UCSD-AML1 (cell line): Measurements from ENCODE around the gene EMC8.

Experiments used
- DNase-seq: peaks from one replicate; lab custom pipeline; 2025; ENCODE audit not compliant: unreplicated experiment; lab: John Stamatoyannopoulos, UW

EMC8 gene

DNA sequence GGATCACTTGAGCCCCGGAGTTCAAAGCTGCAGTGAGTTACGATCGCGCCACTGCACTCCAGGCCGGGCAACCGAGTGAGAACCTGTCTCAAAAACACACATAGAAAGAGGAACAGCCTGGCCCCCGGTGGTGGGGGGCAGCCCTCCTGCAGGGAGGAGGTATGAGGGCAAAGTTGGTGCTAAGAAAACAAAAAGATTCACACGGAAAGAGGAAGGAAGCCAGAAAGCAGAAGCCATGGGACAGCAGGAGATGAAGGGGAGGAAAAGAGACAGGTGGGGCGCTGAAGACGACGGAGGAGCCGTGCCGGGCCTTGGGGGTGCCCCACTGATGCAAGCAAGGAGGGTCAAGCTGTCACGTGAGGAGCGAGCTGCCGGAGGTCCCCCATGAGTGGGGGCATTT lies 40.2 kb downstream of the EMC8 start:
- DNase-seq = peak; percentile 69

DNA sequence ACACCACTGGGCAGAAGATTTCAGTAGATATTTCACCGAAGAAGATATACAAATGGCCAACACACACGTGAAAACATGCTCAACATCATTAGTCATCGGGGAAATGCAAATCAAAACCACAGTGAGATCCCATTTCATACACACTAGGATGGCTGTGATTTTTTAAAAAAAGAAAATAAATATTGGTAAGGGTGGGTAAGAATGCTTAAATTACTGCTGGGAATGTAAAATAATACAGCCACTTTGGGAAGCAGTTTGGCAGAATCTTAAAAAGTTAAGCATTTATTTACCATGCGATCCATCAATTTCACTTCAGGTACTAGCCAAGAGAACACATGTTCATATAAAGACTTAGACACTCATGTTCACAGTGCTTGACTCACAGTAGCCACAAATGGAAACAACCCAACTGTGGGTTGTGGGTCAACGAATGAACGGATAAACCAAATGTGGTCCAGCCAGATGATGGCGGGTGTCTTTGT lies 42.0 kb downstream of the EMC8 start:
- no peak for DNase-seq

GRCh38 chr16:85755929-85756768 lies 43.2 kb downstream of the EMC8 start:
- DNase-seq = no peak

DNA sequence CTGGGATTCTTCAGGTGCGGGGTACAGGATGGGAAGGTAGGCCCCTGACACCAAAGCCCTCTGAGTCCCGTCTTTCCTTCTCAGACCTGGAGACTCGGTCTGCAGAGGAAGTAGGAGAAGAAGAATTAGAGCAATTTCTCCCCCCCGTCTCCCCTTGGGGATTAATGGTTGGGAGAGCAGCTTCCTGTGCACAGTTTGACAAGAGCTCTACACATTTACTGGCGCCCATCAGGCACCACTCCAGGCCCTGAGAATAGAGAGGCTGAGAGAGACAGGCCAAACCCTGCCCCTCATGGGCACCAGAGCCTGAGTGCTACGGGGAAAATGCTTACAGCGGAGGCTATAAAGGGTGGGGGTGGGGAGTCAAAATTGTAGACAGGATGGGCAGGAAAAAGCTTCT lies 44.9 kb downstream of the EMC8 start:
- DNase-seq = no peak

DNA sequence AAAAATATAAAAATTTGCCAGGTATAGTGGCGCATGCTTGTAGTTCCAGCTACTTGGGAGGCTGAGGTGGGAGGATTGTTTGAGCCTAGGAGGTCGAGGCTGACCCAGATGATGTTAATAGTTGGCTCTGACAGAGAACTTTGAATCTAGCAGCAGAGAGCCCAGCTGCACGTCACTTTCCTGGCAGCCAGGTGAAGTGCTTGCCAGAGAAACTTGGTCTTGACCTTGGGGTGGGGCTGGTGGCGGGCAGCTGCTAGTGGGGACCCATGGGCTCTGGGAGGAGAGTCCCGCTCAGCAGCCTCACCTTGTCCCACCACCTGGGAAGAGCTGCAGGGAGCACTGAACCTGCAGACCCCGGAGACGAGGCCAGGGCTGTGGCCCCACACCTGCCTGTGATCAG lies 45.4 kb downstream of the EMC8 start:
- DNase-seq = no peak

DNA sequence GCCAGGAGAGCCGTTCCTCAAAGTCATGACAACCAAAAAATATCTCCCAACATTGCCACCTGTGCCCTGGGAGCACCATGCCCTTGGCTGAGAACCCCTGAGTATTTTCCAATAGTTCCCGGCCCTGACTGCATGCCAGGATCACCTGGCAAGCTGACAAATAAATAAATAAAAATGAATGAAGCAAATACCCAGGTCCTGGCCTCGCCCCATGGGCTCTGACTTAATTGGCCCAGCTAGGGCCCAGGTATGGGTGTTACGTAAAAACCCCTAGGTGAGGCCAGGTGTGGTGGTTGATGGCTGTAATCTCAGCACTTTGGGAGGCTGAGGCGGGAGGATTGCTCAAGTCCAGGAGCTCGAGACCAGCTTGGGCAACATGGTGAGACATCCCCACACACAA lies 45.8 kb downstream of the EMC8 start:
- DNase-seq = no peak

GRCh38 chr16:85752511-85753420 lies 46.6 kb downstream of the EMC8 start:
- DNase-seq = no peak

GRCh38 chr16:85751698-85752501 lies 47.4 kb downstream of the EMC8 start:
- DNase-seq = no peak

- DNase-seq = no peak
Measured at GRCh38 chr16:85750827-85751697, 48.3 kb downstream of the EMC8 start, which contains the start of gene C16orf74. TSS of gene C16orf74 (minus strand) at chr16:85751096. CDS start at chr16:85735217, 15,879 bp downstream.

DNA sequence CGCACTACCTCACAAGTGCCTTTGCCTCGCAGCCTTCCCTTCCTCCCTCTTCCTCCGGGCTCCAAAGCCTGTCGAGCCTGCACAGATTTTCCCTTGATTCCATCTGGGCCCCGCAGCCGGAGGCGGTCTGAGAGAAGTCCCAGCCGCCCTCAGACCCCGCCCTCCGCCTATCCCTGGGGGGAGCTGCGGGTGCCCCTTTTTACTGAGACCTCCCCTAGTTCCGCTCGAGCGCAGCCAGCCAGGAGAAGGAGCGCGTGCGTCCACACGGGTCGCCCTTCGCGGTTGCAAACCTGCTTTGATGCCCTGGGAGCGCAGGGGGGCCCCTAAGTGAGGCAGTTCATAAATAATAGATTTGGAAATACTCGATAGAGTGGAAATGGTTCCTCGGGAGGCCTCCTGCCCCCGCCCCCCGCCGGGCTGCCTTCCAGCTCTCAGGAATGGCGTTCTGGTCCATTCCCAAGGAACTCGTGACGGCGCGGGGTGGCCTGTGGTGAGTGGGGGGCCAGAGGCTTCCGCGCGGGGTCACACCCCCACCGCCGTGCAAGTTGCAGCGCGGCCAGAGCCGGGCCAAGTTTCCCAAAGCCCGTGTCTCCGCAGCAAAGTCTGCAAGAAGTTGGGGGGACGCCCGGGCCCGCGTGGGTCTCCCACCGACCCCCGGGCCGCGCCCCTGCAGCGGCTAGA lies 49.1 kb downstream of the EMC8 start:
- no peak for DNase-seq

DNA sequence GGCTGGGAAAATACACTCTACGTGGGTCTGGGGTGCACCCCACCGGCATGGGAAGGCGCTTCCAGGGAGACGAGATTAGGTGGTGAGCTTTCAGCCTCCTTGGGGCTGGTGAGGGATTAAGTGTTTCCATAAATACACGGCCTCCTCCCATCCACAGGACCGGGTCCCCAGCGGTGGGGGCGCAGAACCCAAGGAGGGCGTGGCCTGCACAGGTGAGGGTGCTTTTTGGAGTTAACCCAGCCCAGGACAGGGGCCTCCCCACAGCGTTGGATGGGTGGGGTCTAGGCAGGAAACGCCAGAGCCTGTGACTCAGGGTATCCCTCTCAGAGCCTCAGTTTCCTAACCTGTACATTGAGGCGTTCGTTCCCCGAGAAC lies 49.6 kb downstream of the EMC8 start:
- DNase-seq = no peak

- DNase-seq = no peak
Measured at GRCh38 chr16:85746460-85747215, 52.7 kb downstream of the EMC8 start.

DNA sequence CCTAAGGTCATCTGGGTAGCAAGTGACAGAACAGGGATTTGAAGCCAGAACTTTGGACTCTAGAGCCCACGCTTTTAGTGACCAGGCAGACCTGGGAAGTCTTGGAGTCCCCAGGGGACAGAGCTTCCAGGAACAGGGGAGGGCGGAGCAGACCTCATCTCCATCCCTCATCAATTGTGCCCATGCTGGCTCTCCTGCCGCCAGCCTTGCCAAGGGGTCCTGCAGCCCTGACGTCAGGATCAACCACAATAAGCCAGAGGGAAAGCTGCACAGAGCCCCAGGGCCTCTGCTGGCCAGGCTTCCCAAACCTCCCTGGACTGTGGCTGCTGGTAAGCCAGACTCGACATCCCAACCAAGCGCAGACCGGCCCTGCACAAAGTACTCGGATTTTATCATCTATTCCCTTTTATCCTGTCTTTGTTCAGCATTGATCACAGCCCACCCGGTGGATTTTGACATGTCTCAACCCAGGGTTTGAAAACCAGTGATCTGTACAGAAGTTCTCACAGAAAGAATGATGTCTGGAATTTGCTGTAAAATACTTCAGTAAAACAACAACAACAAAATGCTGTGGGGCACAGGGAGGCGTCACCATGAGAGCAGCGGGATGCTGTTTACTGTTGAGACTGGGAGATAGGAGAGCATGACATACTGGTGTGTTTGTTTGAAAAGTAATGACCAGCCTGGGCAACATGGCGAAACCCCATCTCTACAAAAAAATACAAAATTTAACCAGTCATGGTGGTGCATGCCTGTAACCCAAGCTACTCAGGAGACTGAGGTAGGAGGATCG lies 60.2 kb downstream of the EMC8 start:
- DNase-seq = no peak

DNA sequence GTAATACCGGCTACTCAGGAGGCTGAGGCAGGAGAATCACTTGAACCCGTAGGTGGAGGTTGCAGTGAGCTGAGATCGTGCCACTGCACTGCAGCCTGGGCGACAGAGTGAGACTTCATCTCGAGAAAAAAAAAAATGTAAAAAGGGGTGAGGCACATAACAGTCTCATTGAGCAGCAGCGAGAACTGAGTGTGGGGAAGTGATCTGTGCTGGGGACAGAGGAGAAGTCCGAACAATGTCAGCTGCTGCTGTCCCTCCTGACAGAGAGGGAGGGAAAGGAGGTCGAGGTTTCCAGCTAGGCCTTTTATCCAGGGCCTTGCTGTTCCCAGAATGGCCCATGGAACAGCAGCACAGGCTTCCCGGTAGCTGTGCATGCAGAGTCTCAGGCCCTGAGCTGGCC lies 62.4 kb downstream of the EMC8 start:
- no peak for DNase-seq

DNA sequence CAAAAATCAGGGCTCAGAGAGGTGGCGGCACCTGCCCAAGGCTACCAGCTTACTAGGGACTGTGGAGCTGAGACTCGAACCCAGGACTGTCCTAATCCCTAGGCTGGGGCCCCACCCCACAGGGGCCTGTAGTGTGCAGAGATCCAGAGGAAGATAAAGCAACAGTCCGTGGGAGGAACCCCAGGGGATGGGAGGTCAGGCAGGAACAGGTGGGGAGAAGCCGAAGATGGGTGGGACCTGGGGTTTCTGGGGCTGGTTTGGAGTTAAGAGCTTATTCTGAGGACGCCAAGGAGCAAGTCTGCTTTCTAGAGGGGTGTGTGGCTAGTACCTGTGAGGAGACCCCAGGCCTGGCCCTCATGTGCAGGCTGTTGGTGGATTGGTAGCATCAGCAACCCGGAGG lies 63.4 kb downstream of the EMC8 start:
- no peak for DNase-seq

DNA sequence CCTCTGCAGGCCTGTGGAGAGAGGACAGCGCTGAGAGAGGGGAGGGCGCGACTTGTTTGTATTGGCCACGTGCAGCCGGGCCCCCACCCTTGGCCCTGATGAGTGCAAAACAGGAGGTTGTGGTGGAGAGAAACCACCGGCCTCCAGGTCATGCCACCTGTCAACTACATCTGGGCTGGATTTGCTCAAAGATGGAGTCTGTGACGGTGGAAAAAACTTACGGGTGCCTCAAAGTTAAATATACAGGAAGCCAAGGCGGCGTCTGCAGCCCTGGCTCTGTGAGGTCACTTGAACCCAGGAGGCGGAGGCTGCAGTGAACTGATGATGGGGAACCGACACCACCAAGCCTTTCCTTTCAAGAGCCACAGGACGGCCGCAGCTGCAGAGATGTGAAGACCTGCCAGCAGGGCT lies 64.1 kb downstream of the EMC8 start:
- DNase-seq = peak; percentile 60

GRCh38 chr16:85734311-85735017 lies 64.9 kb downstream of the EMC8 start:
- DNase-seq = no peak

GRCh38 chr16:85733839-85734170 lies 65.5 kb downstream of the EMC8 start:
- no peak for DNase-seq
